ENCODE data around the gene BRPF3. TPM values are rescaled to one million over a fixed set of nuclear protein-coding genes. Genes with fewer than 3 reads are reported as not detected.

Gene BRPF3
- total and polyA plus RNA-seq, 2 of the 13 experiments (the other 11 are each of a cell fraction or from before 2014, with no cell fraction given): 12.3 to 22.9 TPM

DNA sequence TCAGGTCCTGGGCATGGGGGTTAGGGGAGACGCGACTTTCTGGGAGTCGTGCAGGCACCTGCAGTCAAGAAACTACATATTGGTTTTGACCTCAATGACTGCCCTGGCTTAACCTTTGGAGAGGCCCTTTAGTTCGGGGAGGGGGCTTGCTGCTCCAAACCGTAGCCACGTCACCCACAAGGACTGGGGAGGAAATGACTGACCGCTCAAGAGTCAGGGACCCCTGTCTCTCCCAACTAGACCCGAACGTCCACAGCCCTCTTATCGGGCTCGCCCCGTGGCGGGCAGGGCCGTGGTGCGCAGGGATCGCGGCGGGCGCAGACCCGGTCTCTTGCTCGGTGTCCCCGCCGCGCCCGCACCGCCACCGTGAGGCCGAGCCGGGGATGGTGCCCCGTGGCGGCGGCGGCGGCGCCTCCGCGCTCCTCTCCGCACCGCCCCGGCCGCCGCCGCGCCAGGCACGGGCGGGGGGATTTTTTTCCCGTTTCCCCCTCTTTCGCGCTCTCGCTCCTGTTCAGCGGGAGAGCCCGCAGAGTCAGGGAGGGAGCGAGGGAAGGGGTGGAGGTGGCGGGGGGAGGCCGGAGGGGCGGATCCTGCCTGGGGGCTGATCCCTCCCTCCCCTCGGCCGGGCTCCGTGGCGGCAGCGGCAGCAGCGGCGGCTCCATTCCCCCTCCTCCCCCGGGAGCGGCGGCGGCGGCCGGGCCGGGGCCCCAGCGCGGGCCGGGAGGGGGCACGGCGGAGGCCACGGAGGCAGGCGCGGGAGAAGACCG lies at the start of gene BRPF3 (continued):
- TF ChIP-seq, protein P1, sequence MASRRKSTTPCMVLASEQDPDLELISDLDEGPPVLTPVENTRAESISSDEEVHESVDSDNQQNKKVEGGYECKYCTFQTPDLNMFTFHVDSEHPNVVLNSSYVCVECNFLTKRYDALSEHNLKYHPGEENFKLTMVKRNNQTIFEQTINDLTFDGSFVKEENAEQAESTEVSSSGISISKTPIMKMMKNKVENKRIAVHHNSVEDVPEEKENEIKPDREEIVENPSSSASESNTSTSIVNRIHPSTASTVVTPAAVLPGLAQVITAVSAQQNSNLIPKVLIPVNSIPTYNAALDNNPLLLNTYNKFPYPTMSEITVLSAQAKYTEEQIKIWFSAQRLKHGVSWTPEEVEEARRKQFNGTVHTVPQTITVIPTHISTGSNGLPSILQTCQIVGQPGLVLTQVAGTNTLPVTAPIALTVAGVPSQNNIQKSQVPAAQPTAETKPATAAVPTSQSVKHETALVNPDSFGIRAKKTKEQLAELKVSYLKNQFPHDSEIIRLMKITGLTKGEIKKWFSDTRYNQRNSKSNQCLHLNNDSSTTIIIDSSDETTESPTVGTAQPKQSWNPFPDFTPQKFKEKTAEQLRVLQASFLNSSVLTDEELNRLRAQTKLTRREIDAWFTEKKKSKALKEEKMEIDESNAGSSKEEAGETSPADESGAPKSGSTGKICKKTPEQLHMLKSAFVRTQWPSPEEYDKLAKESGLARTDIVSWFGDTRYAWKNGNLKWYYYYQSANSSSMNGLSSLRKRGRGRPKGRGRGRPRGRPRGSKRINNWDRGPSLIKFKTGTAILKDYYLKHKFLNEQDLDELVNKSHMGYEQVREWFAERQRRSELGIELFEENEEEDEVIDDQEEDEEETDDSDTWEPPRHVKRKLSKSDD (CRISPR knock-in tag; IDR thresholded peaks at IDR 0.05; ENCODE audit: low read depth): no peak
- peak; percentile 69 for TF ChIP-seq PHF20 (CRISPR knock-in tag; IDR thresholded peaks at IDR 0.05)
- TF ChIP-seq ZNF546 (CRISPR knock-in tag; conservative IDR thresholded peaks at IDR 0.05): no peak
- TF ChIP-seq TBX2 (CRISPR knock-in tag; IDR thresholded peaks at IDR 0.05; ENCODE audit: borderline replicate concordance): peak; percentile 45
- peak; percentile 66; the same call in 1 of the 2 replicates for TF ChIP-seq ZNF558 (CRISPR knock-in tag; IDR thresholded peaks at IDR 0.05; ENCODE audit: borderline replicate concordance)
- TF ChIP-seq ATF1 (CRISPR knock-in tag; IDR thresholded peaks at IDR 0.05): no peak
- TF ChIP-seq NR1H2 (CRISPR knock-in tag; IDR thresholded peaks at IDR 0.05; ENCODE audit: borderline replicate concordance, low read depth): peak; percentile 43; the same call in 1 of the 2 replicates
- no peak for TF ChIP-seq ZNF232 (CRISPR knock-in tag; IDR thresholded peaks at IDR 0.05; ENCODE audit: borderline replicate concordance)
- TF ChIP-seq, protein P2, sequence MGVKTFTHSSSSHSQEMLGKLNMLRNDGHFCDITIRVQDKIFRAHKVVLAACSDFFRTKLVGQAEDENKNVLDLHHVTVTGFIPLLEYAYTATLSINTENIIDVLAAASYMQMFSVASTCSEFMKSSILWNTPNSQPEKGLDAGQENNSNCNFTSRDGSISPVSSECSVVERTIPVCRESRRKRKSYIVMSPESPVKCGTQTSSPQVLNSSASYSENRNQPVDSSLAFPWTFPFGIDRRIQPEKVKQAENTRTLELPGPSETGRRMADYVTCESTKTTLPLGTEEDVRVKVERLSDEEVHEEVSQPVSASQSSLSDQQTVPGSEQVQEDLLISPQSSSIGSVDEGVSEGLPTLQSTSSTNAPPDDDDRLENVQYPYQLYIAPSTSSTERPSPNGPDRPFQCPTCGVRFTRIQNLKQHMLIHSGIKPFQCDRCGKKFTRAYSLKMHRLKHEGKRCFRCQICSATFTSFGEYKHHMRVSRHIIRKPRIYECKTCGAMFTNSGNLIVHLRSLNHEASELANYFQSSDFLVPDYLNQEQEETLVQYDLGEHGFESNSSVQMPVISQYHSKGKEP (CRISPR knock-in tag; IDR thresholded peaks at IDR 0.05): no peak
- TF ChIP-seq NR2C2 (CRISPR knock-in tag; IDR thresholded peaks at IDR 0.05; ENCODE audit: borderline replicate concordance): peak; percentile 51
- no peak for TF ChIP-seq TCF12 (IDR thresholded peaks at IDR 0.05)
- TF ChIP-seq TCF12 (CRISPR knock-in tag; IDR thresholded peaks at IDR 0.05): peak; percentile 75; the same call in 1 of the 2 replicates
- TF ChIP-seq ZNF569 (CRISPR knock-in tag; IDR thresholded peaks at IDR 0.05; ENCODE audit: borderline replicate concordance): no peak
- no peak for TF ChIP-seq ZNF350 (CRISPR knock-in tag; IDR thresholded peaks at IDR 0.05; ENCODE audit: borderline replicate concordance, low read depth)
- peak; percentile 6; the same call in 1 of the 2 replicates for TF ChIP-seq ZMAT3 (CRISPR knock-in tag; conservative IDR thresholded peaks at IDR 0.05)
- peak; percentile 76 for TF ChIP-seq AGO2 (optimal IDR thresholded peaks at IDR 0.05; ENCODE audit: low read depth, low read length)
- no peak for TF ChIP-seq ARID2 (CRISPR knock-in tag; IDR thresholded peaks at IDR 0.05; ENCODE audit: borderline replicate concordance)
- no peak for TF ChIP-seq SOX6 (IDR thresholded peaks at IDR 0.05)
- peak; percentile 75 for TF ChIP-seq SOX6 (CRISPR knock-in tag; IDR thresholded peaks at IDR 0.05)
- peak; percentile 12 for TF ChIP-seq MEF2D (CRISPR knock-in tag; IDR thresholded peaks at IDR 0.05)
- peak; percentile 67 for TF ChIP-seq HNRNPK (IDR thresholded peaks at IDR 0.05; ENCODE audit: low read depth, low read length, poor library complexity, severe bottlenecking)
- no peak for TF ChIP-seq SIX1 (CRISPR knock-in tag; IDR thresholded peaks at IDR 0.05; ENCODE audit: borderline replicate concordance)
- TF ChIP-seq, protein P3, sequence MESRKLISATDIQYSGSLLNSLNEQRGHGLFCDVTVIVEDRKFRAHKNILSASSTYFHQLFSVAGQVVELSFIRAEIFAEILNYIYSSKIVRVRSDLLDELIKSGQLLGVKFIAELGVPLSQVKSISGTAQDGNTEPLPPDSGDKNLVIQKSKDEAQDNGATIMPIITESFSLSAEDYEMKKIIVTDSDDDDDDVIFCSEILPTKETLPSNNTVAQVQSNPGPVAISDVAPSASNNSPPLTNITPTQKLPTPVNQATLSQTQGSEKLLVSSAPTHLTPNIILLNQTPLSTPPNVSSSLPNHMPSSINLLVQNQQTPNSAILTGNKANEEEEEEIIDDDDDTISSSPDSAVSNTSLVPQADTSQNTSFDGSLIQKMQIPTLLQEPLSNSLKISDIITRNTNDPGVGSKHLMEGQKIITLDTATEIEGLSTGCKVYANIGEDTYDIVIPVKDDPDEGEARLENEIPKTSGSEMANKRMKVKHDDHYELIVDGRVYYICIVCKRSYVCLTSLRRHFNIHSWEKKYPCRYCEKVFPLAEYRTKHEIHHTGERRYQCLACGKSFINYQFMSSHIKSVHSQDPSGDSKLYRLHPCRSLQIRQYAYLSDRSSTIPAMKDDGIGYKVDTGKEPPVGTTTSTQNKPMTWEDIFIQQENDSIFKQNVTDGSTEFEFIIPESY (CRISPR knock-in tag; IDR thresholded peaks at IDR 0.05): no peak
- TF ChIP-seq ZFP82 (CRISPR knock-in tag; IDR thresholded peaks at IDR 0.05; ENCODE audit: borderline replicate concordance): no peak

Data from HepG2 (cell line).